Ovary (tissue), 9 donors: ENCODE measurements around the gene RSPH6A. TPM values are rescaled to one million over a fixed set of nuclear protein-coding genes. Genes with fewer than 3 reads are reported as not detected.

Experiments
- DNase-seq, 5 donors: peaks; one replicate each; pipeline ENCODE4 v3.0.0-alpha.2; 2019 to 2020
- H3K27ac ChIP-seq, 2 donors: fragments of 200-600 bp; one replicate each; pipeline versions ENCODE4 v1.5.1 to v1.8.0; 2019 to 2022
- H3K27me3 ChIP-seq: fragments of 200-600 bp; one replicate; pipeline ENCODE4 v1.8.0; 2022
- H3K36me3 ChIP-seq: fragments of 200-600 bp; sonication (generic); one replicate; pipeline ENCODE4 v1.5.1; 2019
- H3K4me1 ChIP-seq: one replicate; pipeline ENCODE4 v1.8.1; 2013; ENCODE audit warnings: mild to moderate bottlenecking, moderate library complexity; ENCODE audit not compliant: insufficient read depth
- H3K4me3 ChIP-seq: fragments of 200-600 bp; sonication (generic); one replicate; pipeline ENCODE4 v1.5.1; 2017
- H3K9me3 ChIP-seq, 2 donors: fragments of 200-600 bp in 1 of 2; sonication (generic) in 1 of 2; one replicate each; pipeline versions ENCODE4 v1.5.1 to v1.8.1; 2013 to 2019; ENCODE audit warnings: mild to moderate bottlenecking in 1 of 2, moderate library complexity in 1 of 2
- EP300 ChIP-seq: sonication (generic); formaldehyde crosslinking; IDR thresholded peaks from one replicate; pipeline ENCODE4 v1.6.1; 2017; ENCODE audit warnings: antibody characterized with exemption
- POLR2A ChIP-seq: fragments of 450-650 bp; IDR thresholded peaks from one replicate; pipeline ENCODE4 v1.6.1; 2017; ENCODE audit warnings: antibody characterized with exemption, mild to moderate bottlenecking, moderate library complexity
- WGBS, 3 donors: extraction: QIAGEN DNeasy Blood & Tissue Kit in 1 of 3; methylation state at CpG; one replicate each; pipeline versions ENCODE4 v1.1.5 to v1.1.7; 2013 to 2017; 5-methylcytosine and 5-hydroxymethylcytosine counted together
- intact Hi-C, 4 donors: fragments of 100-400 bp; cut with DNase I; formaldehyde crosslinking; loops; one replicate each; pipeline versions ENCODE4 v1.11.0 to v1.15.1; 2022 to 2023
- polyA plus RNA-seq, 2 donors: library from polyadenylated mRNA; stranded (reverse); fragments of 200-250 nt in 1 of 2; fragments of 350-450 nt in 1 of 2; fragmentation: Illumina TruSeq in 1 of 2; extraction: RNeasy Lipid Tissue Mini Kit (QIAGEN cat#74804) in 1 of 2; gene quantifications; one replicate each; pipeline ENCODE4 v1.2.3, GENCODE V29; 2013 to 2014
- total RNA-seq, 7 donors: library from RNA; depleted of rRNA in 2 of 7; stranded (reverse); fragments of >200 nt in 2 of 7; fragmentation: NEBNext Ultra II Directional in 3 of 7; extraction: Animal tissue kit (Norgen Biotek cat#: 25700) in 3 of 7; gene quantifications; one replicate each; pipeline versions ENCODE4 v1.1.0 to v1.2.4, GENCODE V29; 2016 to 2023
- TF ChIP-seq, protein P1 (sequence below), 3 donors: fragments of 450-650 bp in 2 of 3; fragments of 200-600 bp in 1 of 3; IDR thresholded peaks; one replicate each; pipeline versions ENCODE4 v1.5.1 to v1.8.0; 2016 to 2022; ENCODE audit warnings: antibody characterized with exemption in 3 of 3, mild to moderate bottlenecking in 1 of 3
- donor health status: DM: no; HTN: no; CAD: no; lungs with moderate emphysema.
- donor health status: DM: no; HTN: no; CAD: no.
- donor health status: Bipolar disorder and iron deficiency.
- donor health status: DM: yes; HTN: yes; CAD: no.
- donor health status: DM: no; HTN: no; CAD: no.
- donor health status: DM: yes; HTN: yes; CAD: no.

Gene RSPH6A
- total and polyA plus RNA-seq, 9 donors = 0.13 to 0.15 TPM; not detected in 7

DNA sequence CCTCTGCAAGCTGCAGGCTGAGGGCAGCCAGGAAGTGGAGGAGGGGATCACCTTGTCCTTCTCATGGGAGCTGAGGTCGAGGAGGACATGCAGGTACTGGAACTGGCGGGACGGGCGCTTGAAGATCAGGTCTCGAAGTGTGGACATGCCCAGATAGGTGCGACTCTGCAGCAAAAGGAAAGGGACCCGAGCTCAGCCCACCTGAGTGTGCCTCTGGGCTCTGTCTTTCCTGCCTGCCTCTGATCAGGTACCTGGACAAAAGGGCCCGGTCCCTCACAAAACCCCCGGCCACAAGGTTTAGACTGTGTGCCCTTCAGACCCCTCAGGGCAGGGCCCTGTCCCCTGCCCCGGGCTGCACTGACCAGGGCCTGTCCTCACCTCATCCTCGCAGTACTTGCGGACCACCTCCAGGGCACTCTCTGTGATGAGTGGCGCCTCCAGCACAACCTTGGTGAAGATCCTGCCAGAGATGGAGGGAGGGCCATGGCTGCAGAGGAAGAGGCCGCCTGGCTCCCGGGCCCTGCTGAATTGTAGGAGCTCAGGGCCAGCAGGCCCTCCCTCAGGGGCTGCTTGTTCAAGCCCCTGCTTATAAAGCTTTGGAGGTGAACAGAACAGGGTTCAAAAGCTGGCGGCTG, 12.5 kb upstream of the RSPH6A start:
- DNase-seq = no peak
- H3K9me3 ChIP-seq = no peaks in the 10 kb centered on the region
- H3K4me3 ChIP-seq = no peak overlapping the region
- H3K27ac ChIP-seq = no peak overlapping the region
- WGBS, 3 donors = 87 to 90% (median 89%) methylated on average over 15 to 16 of the region's 16 CpGs
- H3K27me3 ChIP-seq = no peaks in the 10 kb centered on the region
- H3K4me1 ChIP-seq = no peaks in the 10 kb centered on the region
- intact Hi-C loops = no loop called here
- TF ChIP-seq EP300 (no peak), POLR2A (no peak)
- TF ChIP-seq, protein P1, sequence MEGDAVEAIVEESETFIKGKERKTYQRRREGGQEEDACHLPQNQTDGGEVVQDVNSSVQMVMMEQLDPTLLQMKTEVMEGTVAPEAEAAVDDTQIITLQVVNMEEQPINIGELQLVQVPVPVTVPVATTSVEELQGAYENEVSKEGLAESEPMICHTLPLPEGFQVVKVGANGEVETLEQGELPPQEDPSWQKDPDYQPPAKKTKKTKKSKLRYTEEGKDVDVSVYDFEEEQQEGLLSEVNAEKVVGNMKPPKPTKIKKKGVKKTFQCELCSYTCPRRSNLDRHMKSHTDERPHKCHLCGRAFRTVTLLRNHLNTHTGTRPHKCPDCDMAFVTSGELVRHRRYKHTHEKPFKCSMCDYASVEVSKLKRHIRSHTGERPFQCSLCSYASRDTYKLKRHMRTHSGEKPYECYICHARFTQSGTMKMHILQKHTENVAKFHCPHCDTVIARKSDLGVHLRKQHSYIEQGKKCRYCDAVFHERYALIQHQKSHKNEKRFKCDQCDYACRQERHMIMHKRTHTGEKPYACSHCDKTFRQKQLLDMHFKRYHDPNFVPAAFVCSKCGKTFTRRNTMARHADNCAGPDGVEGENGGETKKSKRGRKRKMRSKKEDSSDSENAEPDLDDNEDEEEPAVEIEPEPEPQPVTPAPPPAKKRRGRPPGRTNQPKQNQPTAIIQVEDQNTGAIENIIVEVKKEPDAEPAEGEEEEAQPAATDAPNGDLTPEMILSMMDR (IDR thresholded peaks at IDR 0.05) = no peak
- H3K36me3 ChIP-seq = no peaks in the 10 kb centered on the region

DNA sequence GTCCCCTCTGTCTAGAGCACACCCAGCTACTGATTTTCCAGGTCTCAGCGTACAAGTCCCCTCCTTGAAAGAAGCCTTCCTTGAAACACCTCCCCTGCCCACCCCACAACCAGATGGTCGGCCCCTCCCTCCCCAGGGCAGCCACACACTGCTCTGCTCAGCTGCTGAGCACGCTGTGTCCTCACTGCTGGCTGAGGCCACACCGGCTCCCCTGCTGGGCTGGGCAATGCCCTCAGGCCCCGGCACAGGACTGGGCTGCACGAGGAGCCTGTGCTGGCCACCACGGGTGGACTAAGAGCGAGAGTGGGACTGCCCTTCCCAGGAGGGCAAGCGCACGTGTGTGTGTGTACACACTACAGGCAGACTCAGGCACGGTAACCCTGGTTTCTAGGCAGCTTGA, 11.8 kb upstream of the RSPH6A start:
- Histone ChIP-seq H3K27me3 (no peaks in the 10 kb centered on the region), H3K4me1 (no peaks in the 10 kb centered on the region), H3K4me3 (no peak overlapping the region), H3K9me3 (no peaks in the 10 kb centered on the region), H3K36me3 (no peaks in the 10 kb centered on the region), H3K27ac (no peak overlapping the region)
- 62 to 77% (median 66%) methylated on average over 11 of the region's 11 CpGs for WGBS, 3 donors
- intact Hi-C loops = no loop called here
- no peak for DNase-seq
- TF ChIP-seq, protein P1 (IDR thresholded peaks at IDR 0.05) = no peak
- TF ChIP-seq POLR2A (no peak), EP300 (no peak)

DNA sequence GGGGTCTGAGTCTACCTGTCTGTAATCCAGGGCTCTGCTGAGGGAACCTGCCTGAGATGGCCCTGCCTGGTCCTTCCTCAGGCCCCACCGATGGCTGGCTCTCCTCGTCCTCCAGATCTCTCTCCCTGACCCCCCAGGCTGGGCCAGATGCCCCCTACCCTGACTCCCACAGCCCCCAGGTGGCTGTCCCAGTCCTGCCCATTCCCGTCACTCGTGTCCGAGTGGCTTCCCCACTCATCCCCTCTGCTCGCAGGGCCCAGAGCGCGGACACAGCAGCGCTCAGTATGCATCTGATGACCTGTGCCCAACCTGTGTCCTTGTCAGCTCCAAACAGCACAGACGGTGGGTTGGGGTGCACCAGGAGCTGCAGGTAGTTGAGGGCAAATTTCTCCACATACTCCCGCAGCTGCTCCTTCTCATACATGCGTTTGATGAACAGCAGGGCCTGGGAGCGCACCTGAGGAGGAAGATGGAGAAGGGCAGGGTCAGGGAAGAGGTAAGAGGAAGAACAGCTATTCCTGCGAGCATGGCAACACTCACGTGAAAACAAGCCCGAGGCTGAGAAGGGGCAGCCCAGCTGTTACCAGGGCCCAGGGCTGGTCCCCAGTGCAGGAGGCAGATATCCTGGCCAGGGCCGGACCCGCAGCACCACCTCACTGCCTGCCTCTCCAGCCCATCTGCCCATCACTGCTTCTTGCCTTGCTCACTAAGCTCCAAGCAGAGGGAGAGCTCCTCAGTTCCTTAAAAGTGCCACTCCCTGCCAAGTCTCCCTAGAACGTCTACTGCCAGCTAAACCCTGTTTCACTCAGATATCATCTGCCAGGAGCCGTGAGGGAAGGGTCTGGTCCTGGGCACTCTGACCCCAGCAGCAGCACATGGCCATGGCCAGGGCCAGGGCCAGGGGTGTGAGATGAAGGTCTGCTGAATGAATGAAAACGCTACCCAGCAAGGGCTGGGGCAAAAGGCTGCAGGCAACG, 11.1 kb upstream of the RSPH6A start:
- WGBS, 3 donors = 71 to 78% (median 72%) methylated on average over 22 of the region's 22 CpGs
- TF ChIP-seq EP300 (no peak), POLR2A (no peak)
- TF ChIP-seq, protein P1 (IDR thresholded peaks at IDR 0.05) = no peak
- no peak overlapping the region for H3K27ac ChIP-seq
- H3K36me3 ChIP-seq = no peaks in the 10 kb centered on the region
- no peaks in the 10 kb centered on the region for H3K9me3 ChIP-seq
- DNase-seq = no peak
- no peaks in the 10 kb centered on the region for H3K4me1 ChIP-seq
- H3K27me3 ChIP-seq = no peaks in the 10 kb centered on the region
- no peak overlapping the region for H3K4me3 ChIP-seq
- intact Hi-C loops = no loop called here

DNA sequence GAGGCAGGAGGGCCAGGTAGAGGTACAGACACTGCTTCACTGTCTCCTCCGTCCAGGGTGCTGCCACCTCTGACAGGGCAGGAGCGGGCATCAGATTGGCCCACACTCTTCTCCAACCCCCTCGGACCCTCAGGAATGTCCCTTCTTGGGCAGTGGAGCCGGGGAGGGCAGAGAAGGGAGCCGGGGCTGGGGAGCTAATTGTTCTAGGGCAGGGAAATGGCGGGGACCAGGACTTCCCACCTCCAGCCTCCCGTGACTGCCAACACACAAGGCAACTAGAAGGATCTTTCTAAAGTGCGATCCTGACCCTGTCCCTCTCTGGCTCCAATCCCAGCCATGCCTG, 10.1 kb upstream of the RSPH6A start:
- no peak overlapping the region for H3K4me3 ChIP-seq
- no peaks in the 10 kb centered on the region for H3K36me3 ChIP-seq
- H3K9me3 ChIP-seq = no peaks in the 10 kb centered on the region
- H3K27me3 ChIP-seq = no peaks in the 10 kb centered on the region
- H3K27ac ChIP-seq = no peak overlapping the region
- WGBS, 3 donors = 89 to 92% (median 89%) methylated on average over 8 of the region's 8 CpGs
- no peaks in the 10 kb centered on the region for H3K4me1 ChIP-seq
- intact Hi-C loops = no loop called here
- TF ChIP-seq, protein P1 (IDR thresholded peaks at IDR 0.05) = no peak
- TF ChIP-seq EP300 (no peak), POLR2A (no peak)
- DNase-seq = no peak
